PFSK-1 (cell line): Measurements from ENCODE around the gene PAPPA.

Experiments used
- FOXP2 ChIP-seq: optimal IDR thresholded peaks from 2 replicates; pipeline ENCODE3; 2011; ENCODE audit warnings: borderline replicate concordance, control low read depth, inconsistent platforms; ENCODE audit not compliant: insufficient read depth; ENCODE audit errors: extremely low read length, extremely low read depth
- POLR2AphosphoS5 ChIP-seq: IDR thresholded peaks from 2 replicates; pipeline ENCODE4 v1.6.1; 2012; ENCODE audit warnings: low read depth, mild to moderate bottlenecking, control low read depth, low read length, moderate library complexity
- SIN3A ChIP-seq: IDR thresholded peaks from 2 replicates; pipeline ENCODE4 v1.6.1; 2012; ENCODE audit warnings: mild to moderate bottlenecking, low read length, moderate library complexity, borderline replicate concordance; ENCODE audit not compliant: insufficient read depth
- TAF1 ChIP-seq: IDR thresholded peaks from 2 replicates; pipeline ENCODE4 v1.6.1; 2012; ENCODE audit warnings: low read length, control low read depth, borderline replicate concordance; ENCODE audit not compliant: insufficient read depth
- TF ChIP-seq, protein P1 (sequence below), 2 experiments: IDR thresholded peaks; 2 replicates each; pipeline versions ENCODE4 v1.6.1 to v1.8.0; 2011 to 2012; ENCODE audit warnings: low read depth in 2 of 2, low read length in 2 of 2, control low read depth in 1 of 2, inconsistent platforms in 1 of 2, mild to moderate bottlenecking in 1 of 2, moderate library complexity in 1 of 2; ENCODE audit not compliant: insufficient read depth in 1 of 2

The PAPPA gene

DNA sequence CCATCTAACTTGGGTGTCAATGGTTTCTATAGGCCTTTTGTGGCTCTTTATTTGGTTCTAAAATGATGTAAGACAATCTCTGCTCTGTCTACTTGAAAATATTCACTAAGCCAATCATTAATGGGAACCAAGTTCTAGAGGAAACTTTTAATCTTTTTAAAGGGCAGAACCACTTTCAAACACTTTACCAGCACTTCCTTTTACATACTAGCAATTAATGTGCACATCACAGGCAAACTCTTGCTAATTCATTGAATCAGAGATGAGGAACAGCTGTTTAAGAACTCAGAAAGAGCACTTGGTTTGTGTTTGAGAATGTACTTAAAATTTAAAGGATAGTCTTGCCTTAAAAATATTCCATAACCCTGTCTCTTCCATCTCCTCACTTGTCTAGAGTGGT lies 83.4 kb downstream of the PAPPA start:
- TF ChIP-seq POLR2AphosphoS5 (no peak), FOXP2 (no peak), TAF1 (no peak), SIN3A (no peak)
- TF ChIP-seq, protein P1, sequence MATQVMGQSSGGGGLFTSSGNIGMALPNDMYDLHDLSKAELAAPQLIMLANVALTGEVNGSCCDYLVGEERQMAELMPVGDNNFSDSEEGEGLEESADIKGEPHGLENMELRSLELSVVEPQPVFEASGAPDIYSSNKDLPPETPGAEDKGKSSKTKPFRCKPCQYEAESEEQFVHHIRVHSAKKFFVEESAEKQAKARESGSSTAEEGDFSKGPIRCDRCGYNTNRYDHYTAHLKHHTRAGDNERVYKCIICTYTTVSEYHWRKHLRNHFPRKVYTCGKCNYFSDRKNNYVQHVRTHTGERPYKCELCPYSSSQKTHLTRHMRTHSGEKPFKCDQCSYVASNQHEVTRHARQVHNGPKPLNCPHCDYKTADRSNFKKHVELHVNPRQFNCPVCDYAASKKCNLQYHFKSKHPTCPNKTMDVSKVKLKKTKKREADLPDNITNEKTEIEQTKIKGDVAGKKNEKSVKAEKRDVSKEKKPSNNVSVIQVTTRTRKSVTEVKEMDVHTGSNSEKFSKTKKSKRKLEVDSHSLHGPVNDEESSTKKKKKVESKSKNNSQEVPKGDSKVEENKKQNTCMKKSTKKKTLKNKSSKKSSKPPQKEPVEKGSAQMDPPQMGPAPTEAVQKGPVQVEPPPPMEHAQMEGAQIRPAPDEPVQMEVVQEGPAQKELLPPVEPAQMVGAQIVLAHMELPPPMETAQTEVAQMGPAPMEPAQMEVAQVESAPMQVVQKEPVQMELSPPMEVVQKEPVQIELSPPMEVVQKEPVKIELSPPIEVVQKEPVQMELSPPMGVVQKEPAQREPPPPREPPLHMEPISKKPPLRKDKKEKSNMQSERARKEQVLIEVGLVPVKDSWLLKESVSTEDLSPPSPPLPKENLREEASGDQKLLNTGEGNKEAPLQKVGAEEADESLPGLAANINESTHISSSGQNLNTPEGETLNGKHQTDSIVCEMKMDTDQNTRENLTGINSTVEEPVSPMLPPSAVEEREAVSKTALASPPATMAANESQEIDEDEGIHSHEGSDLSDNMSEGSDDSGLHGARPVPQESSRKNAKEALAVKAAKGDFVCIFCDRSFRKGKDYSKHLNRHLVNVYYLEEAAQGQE (IDR thresholded peaks at IDR 0.05; ENCODE audit: insufficient read depth in 1 of 2, low read depth in 2 of 2, low read length in 2 of 2): no peak

DNA sequence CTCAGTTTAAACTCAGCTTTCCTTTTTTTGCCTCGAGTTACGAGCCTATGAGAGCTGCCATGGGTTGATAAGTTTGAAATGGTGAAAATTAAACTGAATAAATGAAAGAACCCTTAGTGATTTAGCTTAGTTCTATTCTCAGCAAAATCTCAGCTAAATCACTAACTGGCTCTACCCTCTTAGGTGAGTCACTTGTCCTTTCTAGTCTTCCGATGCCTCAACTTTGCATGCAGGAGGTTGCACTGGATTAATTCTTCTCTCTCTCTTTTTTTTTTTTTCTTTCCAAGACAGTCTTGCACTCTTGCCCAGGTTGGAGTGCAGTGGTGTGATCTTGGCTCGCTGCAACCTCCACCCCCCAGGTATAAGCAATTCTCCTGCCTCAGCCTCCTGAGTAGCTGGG lies 83.9 kb downstream of the PAPPA start:
- no peak for TF ChIP-seq TAF1
- TF ChIP-seq SIN3A: no peak
- TF ChIP-seq POLR2AphosphoS5: no peak
- TF ChIP-seq FOXP2: no peak
- TF ChIP-seq, protein P1 (IDR thresholded peaks at IDR 0.05; ENCODE audit: insufficient read depth in 1 of 2, low read depth in 2 of 2, low read length in 2 of 2): no peak

GRCh38 chr9:116238225-116238624 lies 84.6 kb downstream of the PAPPA start:
- TF ChIP-seq POLR2AphosphoS5: no peak
- TF ChIP-seq TAF1: no peak
- TF ChIP-seq, protein P1 (IDR thresholded peaks at IDR 0.05; ENCODE audit: insufficient read depth in 1 of 2, low read depth in 2 of 2, low read length in 2 of 2): no peak
- TF ChIP-seq FOXP2: no peak
- no peak for TF ChIP-seq SIN3A

- TF ChIP-seq TAF1 (no peak), FOXP2 (no peak), POLR2AphosphoS5 (no peak), SIN3A (no peak)
- TF ChIP-seq, protein P1 (IDR thresholded peaks at IDR 0.05; ENCODE audit: insufficient read depth in 1 of 2, low read depth in 2 of 2, low read length in 2 of 2): no peak
These were observed 85.3 kb downstream of the PAPPA start for GRCh38 chr9:116238776-116239340.

DNA sequence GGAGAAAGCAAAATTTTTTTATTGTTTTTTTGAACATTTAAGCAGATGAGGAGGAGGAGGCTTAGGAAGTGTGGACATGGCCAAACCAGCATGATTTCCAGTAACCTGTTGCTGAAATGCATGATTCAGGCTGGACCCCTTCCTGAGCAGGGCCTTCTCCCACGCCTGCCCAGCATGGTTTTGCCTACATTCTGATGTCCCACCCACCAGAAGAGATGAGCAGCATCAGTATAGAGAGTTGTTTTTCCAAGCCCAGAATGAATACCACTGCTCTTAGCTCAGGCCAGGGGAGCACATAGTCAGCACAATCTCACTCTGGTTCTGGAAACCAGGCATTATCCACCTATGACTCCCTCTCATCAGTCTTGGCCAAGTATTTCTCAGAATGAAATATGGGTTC lies 90.1 kb downstream of the PAPPA start:
- TF ChIP-seq TAF1: no peak

- TF ChIP-seq TAF1 (no peak), SIN3A (no peak), POLR2AphosphoS5 (no peak), FOXP2 (no peak)
- TF ChIP-seq, protein P1 (IDR thresholded peaks at IDR 0.05; ENCODE audit: insufficient read depth in 1 of 2, low read depth in 2 of 2, low read length in 2 of 2): no peak
These were observed 93.7 kb downstream of the PAPPA start for GRCh38 chr9:116247284-116247683.
